ENCODE results near the gene CTNND2.

CTNND2 gene

DNA sequence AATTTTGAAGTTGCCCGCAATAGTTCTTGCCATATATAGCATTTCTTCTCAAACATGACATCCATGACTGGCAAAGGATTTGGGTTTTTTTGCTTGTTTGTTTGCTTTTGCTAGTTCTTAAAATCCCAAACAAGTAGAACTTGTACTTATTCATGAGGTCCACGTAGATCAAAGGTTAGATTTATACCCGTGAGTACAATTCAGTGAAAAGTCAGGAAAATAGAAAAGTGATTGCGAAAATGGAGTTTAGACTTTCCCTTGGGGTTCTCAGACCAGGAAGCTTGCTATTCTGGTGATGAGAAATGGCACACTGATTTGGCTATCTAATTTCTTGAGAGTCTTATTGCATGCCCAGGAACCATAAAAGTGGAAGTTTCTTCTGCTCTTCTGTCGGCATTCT is 304.7 kb downstream of the CTNND2 start:
- in situ Hi-C loops (cut with MboI; ENCODE audit: low sequenced_read_pairs): no loop called here

DNA sequence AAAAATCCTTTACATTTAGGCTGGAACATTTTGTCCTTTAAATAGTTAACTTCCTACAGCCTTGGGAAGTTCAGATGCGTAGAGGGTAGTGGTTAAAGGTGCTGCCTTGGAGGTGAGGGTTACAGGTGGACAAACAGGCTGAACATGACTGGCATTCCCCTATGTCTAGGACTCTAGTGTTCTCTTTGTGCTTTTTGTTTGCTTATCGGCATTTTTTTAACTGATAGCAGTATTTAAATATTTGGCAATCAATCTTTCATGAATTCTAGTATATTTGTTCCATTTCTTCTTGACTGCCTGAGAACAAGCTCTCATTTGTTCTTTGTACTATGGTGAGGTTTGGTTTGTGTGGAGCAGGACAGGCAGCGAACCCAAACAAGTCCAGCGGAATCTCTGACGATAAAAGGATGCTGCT is 307.6 kb downstream of the CTNND2 start:
- in situ Hi-C loops (cut with MboI; ENCODE audit: low sequenced_read_pairs): no loop called here

- in situ Hi-C loops (cut with MboI; ENCODE audit: low sequenced_read_pairs): no loop called here
These were observed 308.1 kb downstream of the CTNND2 start for GRCh38 chr5:11596185-11596584.

GRCh38 chr5:11595045-11595444 is 309.2 kb downstream of the CTNND2 start:
- in situ Hi-C loops (cut with MboI; ENCODE audit: low sequenced_read_pairs): no loop called here

DNA sequence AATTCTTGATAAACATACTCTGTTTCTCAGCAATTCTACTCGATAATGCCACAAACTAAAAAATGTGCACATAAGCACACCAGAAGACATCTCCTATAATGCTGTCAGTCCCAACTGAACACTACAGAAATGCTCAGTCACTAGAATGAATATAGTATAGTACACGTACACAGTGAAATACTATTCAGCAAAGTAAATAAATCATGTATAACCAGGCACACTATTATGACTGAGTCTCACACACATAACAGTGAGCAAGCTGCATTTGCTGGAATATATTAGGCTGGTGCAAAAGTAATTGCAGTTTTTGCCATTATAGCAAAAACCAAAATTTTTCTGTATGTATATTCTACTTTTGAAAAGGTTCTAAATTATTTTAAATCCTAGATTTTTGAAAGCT is 310.2 kb downstream of the CTNND2 start:
- in situ Hi-C loops (cut with MboI; ENCODE audit: low sequenced_read_pairs): no loop called here

DNA sequence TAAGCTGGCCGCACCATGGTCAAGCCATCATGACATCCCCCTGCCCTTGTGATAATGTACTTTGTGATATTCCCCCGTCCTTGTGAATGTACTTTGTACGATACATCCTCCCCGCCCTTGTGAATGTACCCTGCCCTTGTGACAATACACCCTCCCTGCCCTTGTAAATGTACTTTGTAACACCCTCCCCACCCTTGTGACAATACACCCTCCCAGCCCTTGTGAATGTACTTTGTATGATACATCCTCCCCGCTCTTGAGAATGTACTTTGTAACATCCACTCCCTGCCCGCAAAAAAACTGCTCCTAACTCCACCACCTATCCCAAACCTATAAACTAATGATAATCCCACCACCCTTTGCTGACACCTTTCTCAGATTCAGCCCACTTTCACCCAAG is 313.8 kb downstream of the CTNND2 start:
- in situ Hi-C loops (cut with MboI; ENCODE audit: low sequenced_read_pairs): no loop called here

- in situ Hi-C loops (cut with MboI; ENCODE audit: low sequenced_read_pairs): no loop called here
These were observed 315.4 kb downstream of the CTNND2 start for GRCh38 chr5:11588803-11589202.

GRCh38 chr5:11584017-11584416 is 320.2 kb downstream of the CTNND2 start:
- in situ Hi-C loops (cut with MboI; ENCODE audit: low sequenced_read_pairs): no loop called here

GRCh38 chr5:11579351-11579750 is 324.9 kb downstream of the CTNND2 start:
- in situ Hi-C loops (cut with MboI; ENCODE audit: low sequenced_read_pairs): no loop called here

GRCh38 chr5:11574787-11575186 is 329.5 kb downstream of the CTNND2 start:
- in situ Hi-C loops (cut with MboI; ENCODE audit: low sequenced_read_pairs): no loop called here

DNA sequence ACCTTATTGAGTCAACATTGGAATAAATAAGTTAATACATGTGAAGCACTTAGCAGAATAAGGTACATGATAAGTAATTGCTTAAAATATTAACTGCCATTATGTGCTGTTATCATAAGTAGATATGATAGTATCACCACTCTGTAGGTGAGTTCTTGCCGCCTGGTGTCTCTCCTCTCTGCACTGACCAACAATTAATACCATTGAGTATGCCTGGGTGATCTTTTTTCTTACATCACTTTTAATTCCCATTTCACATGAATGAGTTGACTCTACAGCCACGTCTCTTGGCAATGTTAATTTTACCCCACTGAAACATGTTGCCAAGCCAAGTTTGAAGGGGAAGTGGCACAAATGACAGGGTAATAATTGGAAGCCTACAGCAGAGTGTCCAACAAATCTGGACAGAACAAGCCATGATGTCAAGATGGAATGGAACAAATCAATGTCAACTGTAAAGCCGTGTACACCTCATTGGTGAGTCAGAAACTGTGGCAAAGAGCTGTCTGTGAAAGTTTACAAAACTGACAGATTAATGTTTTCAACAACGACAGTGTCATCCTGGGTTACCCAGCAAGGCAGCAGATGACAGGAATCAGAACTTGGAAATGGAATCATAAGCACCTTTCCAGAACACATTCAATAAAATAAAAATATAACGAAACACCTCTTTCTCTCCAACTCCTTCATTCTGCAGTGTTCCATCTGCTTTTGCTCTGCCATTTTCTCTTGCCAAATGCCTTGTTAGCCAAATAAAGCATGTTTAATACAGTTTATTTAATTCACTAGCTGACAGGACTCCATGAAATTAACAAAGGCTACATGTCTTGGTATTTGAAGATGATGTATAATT is 330.9 kb downstream of the CTNND2 start:
- in situ Hi-C loops (cut with MboI; ENCODE audit: low sequenced_read_pairs): no loop called here

GRCh38 chr5:11564706-11565105 is 339.5 kb downstream of the CTNND2 start:
- in situ Hi-C loops (cut with MboI; ENCODE audit: low sequenced_read_pairs): no loop called here

- in situ Hi-C loops (cut with MboI; ENCODE audit: low sequenced_read_pairs): no loop called here
These were observed 340.4 kb downstream of the CTNND2 start for GRCh38 chr5:11563822-11564221.

DNA sequence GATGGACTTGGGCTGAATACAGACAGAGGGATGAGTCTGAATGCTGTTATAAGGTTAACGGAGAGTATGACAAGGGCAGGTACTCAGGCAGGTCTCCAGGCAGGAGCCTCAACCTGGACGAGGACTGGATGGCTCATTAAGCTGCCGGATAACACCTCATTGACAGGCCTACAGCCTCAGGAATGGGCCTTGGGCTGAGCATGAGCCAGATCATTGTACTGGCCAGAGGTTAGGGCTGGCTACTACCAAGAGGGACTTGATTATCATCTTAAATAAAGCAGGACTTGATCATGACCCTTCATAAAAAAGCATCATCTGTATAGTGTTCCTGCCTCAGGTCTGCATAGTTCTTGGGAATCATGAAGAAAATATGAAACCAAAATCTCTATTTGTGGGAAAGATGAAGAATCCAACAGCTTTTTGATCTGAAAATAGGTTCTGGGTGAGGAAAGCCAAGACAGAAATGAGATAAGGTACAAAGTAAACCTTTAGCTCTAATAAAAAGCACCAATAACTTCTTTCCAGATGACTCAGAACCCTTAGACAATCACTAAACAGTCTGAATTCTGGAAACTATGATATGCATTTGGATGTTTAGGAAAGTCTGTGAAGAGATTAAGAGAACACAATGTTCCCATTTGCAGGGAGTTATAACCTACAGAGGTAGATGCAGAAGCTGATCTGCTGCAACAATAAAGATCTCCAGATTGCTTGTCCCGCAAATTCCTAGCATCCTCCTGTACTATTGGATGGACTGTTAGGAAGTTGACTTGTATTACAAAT is 343.1 kb downstream of the CTNND2 start:
- in situ Hi-C loops (cut with MboI; ENCODE audit: low sequenced_read_pairs): no loop called here

GRCh38 chr5:11557063-11557462 is 347.2 kb downstream of the CTNND2 start:
- in situ Hi-C loops (cut with MboI; ENCODE audit: low sequenced_read_pairs): no loop called here

DNA sequence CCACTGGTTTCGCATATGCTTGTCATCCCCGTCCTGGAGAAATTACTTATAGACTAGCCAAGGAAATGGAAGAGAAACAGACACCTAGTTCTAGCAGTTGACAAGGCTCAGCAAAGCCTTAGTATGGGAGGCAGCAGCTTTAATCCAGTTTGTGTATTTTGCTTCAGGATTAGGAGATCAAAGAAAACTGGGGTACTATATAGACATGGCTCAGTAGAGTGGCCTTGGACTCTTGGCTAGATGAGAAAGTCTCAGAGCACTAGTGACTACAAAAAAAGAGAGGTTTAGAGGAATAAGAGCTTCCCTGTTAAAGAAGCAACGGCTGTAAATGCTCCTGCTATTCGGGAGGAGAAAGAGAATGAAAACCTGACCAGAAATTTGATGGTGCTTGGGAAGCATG is 349.1 kb downstream of the CTNND2 start:
- in situ Hi-C loops (cut with MboI; ENCODE audit: low sequenced_read_pairs): no loop called here

DNA sequence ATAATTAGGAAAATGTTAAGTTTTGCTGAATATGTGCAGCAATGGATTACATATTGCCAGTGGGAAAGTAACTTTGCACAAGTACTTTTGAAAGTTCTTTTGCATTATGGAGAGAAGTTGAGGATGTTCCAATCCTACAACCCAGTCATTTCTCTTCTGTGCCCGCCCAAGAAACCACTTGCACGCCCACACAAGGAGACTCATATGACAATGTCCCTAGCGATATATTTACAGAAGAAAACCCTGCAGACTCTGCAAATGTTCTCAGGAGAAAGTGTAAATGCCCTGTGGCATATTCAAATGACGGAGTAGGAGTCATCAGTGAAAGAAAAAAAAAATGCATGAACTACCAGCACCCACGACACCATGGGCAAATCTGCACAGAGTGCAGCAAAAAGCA is 356.5 kb downstream of the CTNND2 start:
- in situ Hi-C loops (cut with MboI; ENCODE audit: low sequenced_read_pairs): no loop called here

- in situ Hi-C loops (cut with MboI; ENCODE audit: low sequenced_read_pairs): no loop called here
These were observed 357.1 kb downstream of the CTNND2 start for GRCh38 chr5:11547140-11547539.

- in situ Hi-C loops (cut with MboI; ENCODE audit: low sequenced_read_pairs): no loop called here
These were observed 364.1 kb downstream of the CTNND2 start for GRCh38 chr5:11540112-11540511.

- in situ Hi-C loops (cut with MboI; ENCODE audit: low sequenced_read_pairs): no loop called here
These were observed 372.3 kb downstream of the CTNND2 start for GRCh38 chr5:11531811-11532555.

- in situ Hi-C loops (cut with MboI; ENCODE audit: low sequenced_read_pairs): no loop called here
These were observed 375.5 kb downstream of the CTNND2 start for GRCh38 chr5:11528720-11529119.

Measured in HL-60/S4 treated with retinoic acid at 250 ng/mL for 4 days and 3 days (cell line).